NT2/D1 (cell line): ENCODE results near the gene NAE1.

Experiments used
- SUZ12 ChIP-seq: IDR thresholded peaks from 2 replicates; pipeline ENCODE4 v1.6.1; 2011; ENCODE audit not compliant: insufficient read length, insufficient read depth; ENCODE audit errors: extremely low read depth
- YY1 ChIP-seq: IDR thresholded peaks from 2 replicates; pipeline ENCODE4 v1.6.1; 2011; ENCODE audit not compliant: insufficient read length, insufficient read depth
- ZNF274 ChIP-seq: IDR thresholded peaks from 2 replicates; pipeline ENCODE4 v1.6.1; 2011; ENCODE audit warnings: mild to moderate bottlenecking, low read depth, low read length

GRCh38 chr16:66844009-66844341 is 13.2 kb upstream of the NAE1 start:
- TF ChIP-seq ZNF274 (no peak), YY1 (no peak), SUZ12 (no peak)
